Stimulated activated CD8-positive, alpha-beta memory T cell treated with anti-CD3 and anti-CD28 coated beads, Interleukin-12 subunit alpha, Interleukin-12 subunit beta, amount 100 ng/mL, for 24 hours (primary cell): ENCODE measurements around the gene RPS3A.
"Not testable (repeated sequence)": the region's sequence is repeated elsewhere in the genome, so short reads cannot be mapped to it uniquely, and the experiment has no call there.

Source experiments
- DNase-seq: peaks from one replicate; pipeline ENCODE4 v3.0.0-alpha.2; 2020; ENCODE audit errors: extremely low read depth

Gene RPS3A

DNA sequence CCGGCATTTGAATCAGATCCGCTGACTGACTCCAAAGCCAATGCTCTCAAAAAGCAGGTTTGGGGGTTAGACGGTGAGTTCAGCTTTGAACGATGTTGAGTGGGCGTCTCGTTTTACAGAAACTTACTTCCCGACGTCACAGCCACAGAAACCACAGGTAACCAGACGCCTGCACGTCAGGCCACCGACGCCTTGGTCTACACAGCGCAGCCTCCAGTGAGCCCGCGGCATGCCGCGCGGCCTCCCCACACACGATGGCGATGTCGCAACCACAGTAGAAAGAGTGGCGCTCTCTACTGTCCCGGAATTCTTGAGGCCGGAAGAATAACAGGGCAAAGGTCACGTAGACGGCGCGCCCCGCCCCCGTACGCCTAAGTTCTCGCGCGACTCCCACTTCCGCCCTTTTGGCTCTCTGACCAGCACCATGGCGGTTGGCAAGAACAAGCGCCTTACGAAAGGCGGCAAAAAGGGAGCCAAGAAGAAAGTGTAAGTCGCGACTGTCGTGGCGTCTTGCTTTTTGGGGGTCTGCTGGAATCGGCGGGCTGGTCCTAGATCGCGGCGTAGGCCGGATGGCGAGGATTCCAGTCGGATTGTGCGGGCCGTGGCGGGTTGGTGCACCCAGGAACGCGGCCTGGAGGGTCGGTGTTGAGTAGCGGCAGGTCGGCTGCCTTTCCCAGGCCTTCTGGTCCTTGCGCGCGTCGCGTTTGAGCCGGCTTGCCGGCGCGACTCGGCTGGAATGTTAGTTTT lies at the start of gene RPS3A:
RPS3A (plus strand) TSS at position 400 of the 747 bp plus-strand sequence; CDS start at position 425, 25 bp downstream.
- DNase-seq = peak; percentile 92

DNA sequence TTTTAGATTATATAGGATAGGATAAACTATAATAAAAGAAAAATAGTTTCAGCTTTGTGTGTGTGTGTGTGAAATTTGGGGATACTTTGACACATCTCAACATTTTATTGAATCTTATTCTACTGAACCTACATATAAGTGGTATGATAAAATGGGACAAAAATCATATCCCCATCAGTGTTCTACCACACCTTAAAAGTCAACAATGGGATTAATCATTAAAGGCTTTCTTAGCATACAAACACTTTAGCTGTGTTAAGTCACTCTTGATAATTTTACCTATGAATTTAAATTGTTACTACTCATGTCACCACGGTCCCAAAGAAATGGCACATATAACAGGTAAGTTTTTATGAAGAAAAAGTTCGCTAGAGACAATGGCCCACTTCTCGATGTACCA lies 46.6 kb upstream of the RPS3A start:
- no peak for DNase-seq

DNA sequence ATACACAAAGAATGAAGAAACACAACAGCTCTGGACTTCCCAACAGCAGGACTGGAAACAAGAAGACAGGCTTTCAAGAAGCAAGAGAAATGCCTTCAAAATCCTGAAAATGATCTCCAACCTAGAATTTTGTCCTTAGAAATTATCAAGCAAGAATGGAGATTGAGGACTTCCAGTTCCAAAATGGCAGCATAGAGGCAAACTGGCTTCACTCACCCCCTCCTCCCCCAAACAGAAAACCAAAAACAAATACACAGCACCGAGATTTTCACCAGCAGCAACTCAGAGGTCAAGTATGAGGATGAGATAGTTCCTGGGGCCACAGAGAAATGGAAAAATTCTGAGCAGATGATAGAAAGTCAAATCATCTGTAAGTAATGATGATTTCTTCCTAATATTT lies 43.9 kb upstream of the RPS3A start:
- DNase-seq = no peak

DNA sequence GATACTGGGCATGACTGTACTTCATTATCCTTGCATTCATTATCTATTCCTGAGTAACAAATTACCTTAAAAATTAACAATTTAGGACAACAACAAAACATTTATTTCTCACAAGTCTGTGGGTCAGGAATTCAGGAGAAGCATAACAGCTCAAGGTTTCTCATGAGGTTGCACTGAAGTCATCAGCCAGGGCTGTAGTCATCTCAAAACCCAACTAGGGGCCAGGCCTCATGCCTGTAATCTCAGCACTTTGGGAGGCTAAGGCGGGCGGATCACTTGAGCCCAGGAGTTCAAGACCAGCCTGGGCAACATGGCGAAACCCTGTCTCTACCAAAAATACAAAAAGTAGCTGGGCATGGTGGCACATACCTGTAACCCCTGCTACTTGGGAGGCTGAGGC lies 36.3 kb upstream of the RPS3A start:
- DNase-seq = not testable (repeated sequence)

DNA sequence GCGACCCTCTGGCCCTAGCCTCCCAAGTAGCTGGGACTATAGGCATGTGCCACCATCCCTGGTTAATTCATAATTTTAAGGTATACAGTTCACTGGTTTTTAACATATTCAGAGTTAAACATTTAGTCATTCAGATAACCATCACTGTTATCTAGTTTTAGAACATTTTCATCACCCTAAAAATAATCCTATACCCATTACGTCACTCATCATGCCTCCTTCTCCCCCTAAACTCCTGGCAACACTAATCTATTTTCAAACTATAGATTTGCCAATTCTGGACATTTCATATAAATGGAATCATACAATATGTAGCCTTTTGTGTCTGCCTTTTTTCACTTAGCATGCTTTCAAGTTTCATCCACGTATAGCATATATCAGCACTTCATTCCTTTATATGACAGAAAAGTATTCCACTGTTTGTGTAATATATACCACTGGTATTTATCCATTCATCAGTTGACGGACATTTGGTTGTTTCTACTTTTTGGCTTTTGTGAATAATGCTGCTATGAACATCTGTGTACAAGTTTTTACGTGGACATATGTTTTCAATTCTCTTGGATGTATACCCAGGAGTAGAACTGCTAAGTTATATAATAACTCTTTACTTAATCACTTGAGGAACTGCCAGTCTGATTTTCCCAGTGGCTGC lies 32.0 kb upstream of the RPS3A start:
- DNase-seq = no peak

DNA sequence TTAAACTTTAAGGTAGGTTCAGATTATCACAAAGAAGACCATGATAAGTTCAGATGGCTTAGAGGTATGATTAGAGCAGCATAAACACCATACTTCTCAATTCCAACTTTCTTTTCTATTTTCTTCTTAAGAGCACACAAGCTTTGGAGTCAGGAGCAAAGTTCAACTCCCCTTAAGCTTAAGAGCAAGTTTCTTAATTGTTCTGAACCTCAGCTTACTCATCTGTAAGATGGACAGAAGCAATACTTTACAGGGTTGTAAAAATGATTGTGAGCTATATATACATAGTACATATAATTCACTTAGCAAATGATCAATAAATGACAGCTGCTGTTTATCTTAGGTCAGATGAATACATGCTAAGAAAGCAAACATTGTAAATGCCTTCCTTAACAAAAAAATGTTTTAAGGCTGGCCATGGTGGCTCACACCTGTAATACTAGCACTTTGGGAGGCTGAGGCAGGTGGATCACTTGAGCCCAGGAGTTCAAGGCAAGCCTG lies 25.0 kb upstream of the RPS3A start:
- no peak for DNase-seq

DNA sequence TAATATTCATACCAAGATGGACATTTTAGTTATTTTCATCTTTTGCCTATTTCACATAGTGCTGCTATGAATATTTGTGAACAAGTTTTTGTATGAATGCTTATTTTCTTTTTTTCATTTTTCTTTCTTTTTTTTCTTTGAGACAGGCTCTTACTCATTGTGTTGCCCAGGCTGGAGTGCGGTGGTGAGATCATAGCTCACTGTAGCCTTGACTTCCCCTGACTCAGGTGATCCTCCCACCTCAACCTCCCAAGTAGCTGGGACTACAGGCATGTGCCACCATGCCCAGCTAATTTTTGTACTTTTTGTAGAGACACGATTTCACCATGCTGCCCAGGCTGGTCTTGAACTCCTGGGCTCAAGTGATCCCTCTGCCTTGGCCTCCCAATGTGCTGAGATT lies 21.4 kb upstream of the RPS3A start:
- not testable (repeated sequence) for DNase-seq

DNA sequence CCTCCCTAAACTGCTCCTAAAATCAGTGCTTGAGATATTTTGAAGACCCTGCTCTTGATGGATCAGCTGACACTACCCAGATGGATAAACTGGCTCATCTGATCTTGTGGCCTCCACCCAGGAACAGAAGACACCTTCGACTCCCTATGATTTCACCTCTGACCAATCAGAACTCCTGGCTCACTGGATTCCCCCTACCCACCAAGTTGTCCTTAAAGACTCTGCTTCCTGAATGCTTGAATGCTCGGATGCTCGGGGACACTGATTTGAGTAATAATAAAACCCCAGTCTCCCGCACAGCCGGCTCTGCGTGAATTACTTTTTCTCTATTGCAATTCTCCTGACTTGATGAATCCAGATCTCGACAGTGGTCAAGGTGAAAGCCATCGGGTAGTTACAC lies 12.0 kb upstream of the RPS3A start:
- DNase-seq = no peak

DNA sequence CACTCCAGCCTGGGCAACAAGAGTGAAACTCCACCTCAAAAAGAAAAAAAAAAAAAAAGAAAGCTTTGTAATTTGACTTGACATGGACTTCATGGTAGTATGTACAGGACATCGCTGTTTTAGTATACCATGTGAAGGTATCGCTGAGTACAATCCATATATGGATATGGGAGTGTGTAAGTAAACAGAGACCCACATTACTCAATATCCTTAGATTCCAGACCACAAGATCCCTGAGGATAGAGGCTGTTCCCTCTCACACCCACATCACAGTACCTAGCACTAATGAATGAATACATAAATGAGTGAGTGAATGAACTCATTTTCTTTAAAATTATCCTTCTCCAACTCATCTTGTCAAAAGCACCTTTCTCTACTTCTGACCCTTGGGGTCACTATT lies 8.4 kb upstream of the RPS3A start:
- no peak for DNase-seq

DNA sequence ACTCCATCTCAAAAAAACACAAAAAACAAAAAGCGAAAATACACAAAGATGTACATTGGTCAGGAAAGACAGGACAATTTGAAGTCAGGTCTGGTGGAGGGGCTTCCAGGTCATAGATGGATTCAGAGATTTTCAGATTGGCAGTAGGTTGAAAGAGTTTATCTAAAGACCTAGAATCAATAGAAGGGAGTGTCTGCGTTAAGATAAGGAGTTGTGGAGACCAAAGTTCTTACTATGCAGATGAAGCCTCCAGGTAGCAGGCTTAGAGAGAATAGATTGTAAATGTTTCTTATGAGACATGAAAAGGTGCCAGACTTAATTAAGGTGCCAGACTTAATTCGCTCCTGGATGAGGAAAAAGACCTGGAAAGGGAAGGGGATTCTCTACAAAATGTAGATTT lies 6.9 kb upstream of the RPS3A start:
- DNase-seq = no peak

DNA sequence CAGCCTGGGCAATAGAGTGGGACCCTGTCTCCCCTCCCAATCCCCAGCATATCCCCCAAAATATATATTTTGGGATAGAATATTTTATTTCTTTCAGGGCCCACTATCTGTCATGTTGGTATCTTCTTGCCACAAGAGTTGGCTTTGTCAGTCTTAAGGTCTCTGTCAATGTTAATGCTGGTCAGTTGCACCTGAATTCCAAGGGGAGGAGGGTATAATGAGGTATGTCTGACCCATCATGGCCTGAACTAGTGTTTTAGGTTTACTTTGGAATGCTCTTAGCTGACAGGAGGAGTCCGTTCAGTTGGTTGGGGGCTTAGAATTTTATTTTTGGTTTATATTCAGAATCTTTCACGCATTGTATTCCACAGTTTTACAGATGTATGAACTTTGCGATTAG lies 6.2 kb upstream of the RPS3A start:
- no peak for DNase-seq

DNA sequence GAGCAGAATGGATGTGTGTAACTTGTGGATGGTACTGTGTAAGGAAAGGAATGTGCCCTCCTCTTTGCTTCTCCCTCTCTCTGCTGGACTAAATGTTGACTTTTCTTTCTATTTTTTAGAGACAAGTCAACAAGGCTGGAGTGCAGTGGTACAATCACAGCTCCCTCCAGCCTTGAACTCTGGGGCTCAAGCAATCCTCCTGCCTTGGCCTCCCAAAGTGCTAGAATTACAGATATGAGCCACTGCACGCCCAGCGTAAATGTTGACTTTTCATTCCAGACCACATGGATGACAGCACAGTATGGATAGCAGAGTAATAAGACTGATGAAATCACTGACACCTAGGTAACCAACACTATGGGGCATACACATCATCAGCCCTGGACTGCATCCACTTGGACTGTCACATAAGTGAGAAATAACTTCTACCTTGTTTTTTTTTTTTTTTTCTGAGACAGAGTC lies 5.1 kb upstream of the RPS3A start:
- DNase-seq = no peak

DNA sequence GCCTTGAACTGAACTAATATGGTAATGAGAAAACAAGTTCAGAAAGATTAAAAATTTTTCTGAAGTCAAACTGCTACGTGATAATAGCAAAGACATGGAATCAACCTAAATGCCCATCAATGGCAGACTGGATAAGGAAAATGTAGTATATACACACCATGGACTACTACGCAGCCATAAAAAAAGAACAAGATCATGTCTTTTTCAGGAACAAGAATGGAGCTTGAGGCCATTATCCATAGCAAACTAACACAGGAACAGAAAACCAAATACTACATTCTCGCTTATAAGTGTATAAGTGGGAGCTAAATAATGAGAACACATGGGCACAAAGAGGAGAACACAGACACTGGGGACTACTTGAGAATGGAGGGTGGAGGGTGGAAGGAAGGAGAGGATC lies 4.3 kb upstream of the RPS3A start:
- DNase-seq = no peak

DNA sequence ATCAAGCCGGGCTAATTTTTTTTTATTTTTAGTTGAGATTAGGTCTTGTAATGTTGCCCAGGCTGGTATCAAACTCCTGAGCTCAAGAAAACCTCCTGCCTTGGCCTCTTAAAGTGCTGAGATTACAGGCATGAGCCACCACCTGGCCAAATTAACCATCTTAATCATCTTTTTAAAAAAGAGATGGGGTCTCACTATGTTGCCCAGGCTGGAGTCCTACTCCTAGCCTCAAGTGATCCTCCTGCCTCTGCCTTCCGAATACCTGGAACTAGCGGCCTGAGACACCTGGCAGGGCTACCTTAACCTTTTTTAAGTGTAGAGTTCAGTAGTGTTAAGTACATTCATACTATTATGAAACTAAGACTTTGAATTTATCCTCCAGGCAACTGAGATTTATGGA lies 1.7 kb upstream of the RPS3A start:
- DNase-seq = no peak

DNA sequence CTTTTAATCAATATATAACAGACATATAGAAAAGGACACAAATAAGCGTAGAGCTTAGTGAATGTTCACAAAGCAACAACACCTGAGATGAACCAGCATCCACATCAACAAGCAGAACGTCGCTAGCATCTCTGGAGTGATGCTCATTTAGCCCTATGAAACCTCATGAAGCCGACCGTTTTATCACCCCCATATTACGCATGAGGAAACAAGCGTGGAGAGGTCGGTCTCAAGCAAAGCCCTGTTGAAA lies 524 bp upstream of the RPS3A start:
- DNase-seq = no peak

DNA sequence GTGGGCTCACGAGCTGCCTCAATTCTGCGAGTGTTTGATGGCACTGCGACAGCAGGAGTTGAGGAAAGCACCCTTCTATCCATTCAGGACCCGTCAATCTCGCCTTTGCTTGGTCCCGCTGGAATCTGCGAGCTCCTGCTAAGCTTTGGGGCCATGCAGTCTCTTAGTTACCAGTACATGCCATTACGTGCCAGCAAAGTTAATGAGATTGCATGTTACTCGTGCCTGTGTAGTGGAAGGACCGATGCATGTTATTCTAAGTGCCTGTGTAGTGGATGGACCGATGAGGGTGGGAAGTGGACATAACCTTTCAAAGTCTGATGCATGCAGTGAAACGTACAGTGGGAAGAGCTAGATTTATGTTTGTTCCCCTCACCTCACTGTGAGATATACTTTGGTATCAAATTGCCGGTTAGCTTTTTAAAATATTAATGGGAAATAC lies 569 bp downstream of the RPS3A start:
- no peak for DNase-seq

DNA sequence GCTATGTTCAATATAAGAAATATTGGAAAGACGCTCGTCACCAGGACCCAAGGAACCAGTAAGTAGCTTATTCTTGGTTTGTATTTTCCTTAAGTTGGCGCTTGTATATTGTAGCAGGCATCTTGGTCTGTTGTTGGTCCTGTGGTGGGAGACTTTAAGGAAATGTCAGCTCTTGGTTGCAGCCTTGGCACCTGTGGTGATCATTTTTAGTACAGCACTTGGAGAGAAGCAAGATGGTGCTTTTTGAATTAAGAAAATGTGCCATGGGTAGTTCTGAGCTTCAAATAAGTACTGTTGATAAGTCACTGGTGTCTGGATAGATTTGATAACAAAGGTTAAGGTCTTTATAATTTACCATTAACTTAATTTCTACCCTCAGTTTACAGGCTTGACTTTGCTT lies 1.1 kb downstream of the RPS3A start:
- DNase-seq = no peak

DNA sequence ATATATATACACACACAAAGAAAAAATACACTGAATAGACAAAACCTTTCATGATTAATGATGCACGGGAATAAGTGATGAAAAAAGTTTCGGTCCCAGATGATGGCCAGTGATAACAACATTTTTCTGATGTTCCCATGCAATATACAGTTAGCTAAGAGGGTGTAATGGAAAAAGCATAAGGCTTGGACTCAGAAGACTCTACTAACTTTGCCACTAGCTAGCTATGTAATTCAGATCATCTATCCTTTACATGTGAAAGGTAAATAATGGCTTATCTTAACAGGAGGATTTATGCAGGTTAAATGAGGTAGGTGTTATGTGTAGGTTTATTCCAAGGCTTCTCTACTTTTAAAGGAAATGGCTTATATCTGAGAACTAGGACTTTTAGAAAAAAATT lies 4.3 kb downstream of the RPS3A start:
- no peak for DNase-seq

DNA sequence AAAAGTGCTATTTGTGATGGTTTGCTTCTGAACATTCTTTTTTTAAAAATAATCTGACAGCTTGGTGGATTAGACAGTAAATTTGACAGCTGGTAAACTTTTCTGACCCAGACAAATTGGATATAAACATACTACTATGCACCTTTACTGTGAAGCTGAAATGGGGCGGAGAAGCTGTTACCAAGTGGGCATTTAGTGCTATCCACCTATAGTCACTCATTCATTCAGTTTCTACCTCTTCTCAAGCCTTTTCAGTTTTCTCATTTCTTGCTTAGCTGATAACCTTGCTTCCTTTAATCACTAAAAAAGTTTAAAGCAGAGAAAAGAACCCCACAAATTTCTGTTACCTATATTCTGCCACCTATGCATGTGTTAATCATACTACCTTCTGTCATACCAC lies 5.2 kb downstream of the RPS3A start:
- DNase-seq = no peak

DNA sequence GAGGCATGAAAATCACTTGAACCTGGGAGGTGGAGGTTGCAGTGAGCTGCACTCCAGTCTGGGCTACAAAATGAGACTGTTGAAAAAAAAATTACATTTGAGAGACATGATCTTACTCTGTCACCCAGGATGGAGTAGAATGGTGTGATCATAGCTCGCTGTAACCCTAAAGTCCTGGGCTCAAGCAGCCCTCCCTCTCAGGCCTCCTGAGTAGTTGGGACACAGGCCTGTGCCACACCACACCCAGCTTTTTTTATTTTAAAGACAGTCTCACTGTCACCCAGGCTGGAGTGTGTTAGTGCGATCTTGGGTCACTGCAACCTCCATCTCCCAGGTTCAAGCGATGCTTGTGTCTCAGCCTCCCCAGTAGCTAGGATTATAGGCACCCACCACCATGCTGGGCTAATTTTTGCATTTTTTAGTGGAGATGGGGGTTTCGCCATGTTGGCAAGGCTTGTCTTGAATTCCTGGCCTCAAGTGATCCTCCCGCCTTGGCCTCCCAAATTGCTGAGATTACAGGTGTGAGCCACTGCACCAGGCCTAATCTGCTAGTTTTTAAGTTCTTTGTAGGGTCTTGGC lies 6.1 kb downstream of the RPS3A start:
- DNase-seq = no peak

DNA sequence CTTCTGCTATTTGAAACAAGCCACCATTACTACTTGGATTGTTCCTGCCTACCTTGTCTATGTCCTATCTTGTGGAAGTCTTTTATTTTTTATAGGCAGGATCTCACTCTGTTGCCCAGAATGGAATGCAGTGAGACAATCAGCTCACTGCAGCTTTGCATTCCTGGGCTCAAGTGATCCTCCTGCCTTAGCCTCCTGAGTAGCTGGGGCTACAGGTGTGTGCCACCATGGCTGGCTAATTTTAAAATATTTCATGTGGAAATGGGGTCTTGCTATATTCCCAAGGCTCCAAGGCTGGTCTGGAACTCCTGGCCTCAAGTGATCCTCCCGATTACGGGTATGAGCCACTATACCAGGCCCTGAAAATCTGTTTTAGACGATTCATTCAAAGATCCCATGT lies 7.6 kb downstream of the RPS3A start:
- DNase-seq = no peak

DNA sequence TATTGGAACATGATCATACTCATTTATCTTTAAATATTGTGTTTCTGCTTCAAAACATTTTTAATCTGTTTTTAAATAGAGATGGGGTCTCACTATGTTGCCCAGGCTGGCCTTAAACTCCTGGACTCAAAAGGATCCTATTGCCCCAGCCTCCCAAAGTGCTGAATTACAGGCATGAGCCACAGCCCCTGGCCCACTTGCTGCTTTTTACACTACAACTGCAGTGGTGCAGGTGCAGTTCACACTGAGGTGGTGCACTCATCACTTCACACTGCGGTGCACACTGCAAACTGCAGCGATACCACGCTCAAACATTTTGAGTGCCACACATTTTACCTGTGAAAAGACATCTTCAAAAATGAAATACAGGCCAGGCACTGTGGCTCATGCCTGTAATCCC lies 10.8 kb downstream of the RPS3A start:
- no peak for DNase-seq

DNA sequence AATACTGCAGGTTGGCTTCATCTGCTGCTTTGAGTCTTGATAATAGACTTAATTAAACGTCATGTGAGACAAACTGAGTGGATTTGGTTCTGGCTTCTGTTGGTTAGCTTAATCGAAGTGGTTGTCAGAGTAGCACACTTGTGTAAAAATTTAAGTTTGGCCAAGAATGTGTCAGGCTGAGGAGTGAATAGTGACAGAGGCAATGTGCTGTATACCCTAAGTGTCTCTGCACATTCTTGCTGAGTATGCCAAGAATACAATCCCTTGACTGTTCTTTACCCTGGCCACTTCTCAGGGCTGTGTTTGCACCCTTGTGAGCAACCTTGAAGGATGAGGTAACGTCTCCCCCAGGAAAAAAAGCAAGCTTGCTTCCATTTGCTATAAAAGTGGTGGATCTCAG lies 14.9 kb downstream of the RPS3A start:
- DNase-seq = no peak
